Ammon's horn (tissue), 1 donor: ENCODE measurements around the gene C14orf93.

Experiments
- DNase-seq: peaks from one replicate; pipeline ENCODE4 v3.0.0-alpha.2; 2016; ENCODE audit warnings: low spot score

C14orf93 gene, protein sequence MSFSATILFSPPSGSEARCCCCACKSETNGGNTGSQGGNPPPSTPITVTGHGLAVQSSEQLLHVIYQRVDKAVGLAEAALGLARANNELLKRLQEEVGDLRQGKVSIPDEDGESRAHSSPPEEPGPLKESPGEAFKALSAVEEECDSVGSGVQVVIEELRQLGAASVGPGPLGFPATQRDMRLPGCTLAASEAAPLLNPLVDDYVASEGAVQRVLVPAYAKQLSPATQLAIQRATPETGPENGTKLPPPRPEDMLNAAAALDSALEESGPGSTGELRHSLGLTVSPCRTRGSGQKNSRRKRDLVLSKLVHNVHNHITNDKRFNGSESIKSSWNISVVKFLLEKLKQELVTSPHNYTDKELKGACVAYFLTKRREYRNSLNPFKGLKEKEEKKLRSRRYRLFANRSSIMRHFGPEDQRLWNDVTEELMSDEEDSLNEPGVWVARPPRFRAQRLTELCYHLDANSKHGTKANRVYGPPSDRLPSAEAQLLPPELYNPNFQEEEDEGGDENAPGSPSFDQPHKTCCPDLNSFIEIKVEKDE

DNA sequence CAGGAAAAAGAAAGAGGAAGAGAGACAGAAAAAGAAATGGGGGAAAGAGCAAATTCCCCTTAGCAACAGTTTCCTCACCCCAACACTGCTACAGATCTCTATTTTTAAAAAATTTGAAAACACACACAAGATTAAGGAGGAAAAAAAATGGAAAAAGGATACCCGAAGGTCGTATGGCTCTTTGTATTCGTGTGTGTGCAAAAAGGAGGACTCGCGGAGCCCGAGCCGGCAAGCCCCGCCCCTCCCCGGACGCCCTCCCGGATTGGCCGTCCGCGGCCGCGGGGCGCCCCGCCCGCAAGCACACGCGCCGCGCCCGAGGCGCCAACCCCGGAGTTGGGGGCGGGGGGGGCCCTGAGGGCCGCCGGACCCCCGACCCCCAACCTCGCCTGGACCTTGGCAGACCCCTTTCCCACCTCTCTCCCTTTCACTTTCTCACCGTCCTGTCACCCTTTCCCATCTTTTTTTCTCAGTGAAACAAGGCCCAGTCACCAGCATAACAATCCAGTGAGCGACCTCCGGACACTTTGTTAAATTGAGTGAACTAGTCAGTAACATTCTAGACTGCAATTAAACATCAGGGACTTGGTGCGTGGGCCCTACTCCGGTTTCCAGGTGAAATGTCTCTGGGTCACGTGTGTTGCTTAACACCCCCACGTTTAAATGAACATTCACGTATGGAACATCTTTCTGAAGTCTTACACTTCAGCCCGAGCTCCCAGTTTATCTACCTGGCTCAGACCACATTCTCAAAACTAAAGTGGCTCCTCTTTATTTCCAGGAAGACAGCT lies at the start of gene C14orf93:
Gene C14orf93 (minus strand): TSS at position 205 of the 788 bp plus-strand sequence. CDS start 11,120 bp downstream, outside the sequence.
- peak; percentile 76 for DNase-seq

DNA sequence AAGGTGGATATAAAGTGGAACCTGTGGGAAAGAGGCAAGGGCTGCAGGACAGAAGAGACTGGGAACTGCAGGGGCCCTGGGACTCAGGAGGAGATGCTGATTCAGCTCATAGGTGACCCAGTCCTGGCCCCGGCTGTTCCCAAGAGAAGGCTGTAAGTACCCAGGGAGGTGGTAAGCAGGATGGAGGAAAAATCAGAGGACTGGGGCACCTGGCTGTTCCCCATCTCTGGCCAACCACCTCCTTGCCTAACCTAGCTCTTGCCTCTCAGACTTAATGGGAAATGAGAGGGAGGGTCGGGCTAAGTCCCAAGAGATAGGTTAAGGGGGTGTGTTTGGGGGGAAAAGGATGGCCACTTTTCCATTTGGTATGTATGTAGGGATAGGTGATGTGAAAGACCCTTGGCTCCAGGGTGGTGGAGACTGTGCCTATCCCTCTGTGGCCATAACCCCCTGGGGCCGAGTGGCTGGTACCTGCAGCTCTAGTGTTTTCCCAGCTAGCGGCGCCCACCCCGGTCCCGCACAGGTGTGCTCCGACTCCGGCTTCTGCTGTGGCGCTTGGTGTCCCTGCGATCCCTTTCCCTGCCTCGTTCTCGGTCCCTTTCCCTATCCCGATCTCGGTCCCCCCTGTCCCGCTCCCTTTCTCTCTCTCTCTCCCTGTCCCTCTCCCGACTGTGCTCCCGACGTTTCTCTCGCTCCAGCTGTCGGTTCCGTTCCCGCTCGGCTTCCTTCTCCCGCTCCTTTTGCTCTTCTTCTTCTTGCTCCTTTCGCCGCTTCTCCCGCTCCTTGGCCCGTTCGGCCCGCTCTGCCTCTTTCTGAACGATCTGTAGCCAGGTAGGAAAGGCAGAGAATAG lies 48.9 kb upstream of the C14orf93 start:
- no peak for DNase-seq

DNA sequence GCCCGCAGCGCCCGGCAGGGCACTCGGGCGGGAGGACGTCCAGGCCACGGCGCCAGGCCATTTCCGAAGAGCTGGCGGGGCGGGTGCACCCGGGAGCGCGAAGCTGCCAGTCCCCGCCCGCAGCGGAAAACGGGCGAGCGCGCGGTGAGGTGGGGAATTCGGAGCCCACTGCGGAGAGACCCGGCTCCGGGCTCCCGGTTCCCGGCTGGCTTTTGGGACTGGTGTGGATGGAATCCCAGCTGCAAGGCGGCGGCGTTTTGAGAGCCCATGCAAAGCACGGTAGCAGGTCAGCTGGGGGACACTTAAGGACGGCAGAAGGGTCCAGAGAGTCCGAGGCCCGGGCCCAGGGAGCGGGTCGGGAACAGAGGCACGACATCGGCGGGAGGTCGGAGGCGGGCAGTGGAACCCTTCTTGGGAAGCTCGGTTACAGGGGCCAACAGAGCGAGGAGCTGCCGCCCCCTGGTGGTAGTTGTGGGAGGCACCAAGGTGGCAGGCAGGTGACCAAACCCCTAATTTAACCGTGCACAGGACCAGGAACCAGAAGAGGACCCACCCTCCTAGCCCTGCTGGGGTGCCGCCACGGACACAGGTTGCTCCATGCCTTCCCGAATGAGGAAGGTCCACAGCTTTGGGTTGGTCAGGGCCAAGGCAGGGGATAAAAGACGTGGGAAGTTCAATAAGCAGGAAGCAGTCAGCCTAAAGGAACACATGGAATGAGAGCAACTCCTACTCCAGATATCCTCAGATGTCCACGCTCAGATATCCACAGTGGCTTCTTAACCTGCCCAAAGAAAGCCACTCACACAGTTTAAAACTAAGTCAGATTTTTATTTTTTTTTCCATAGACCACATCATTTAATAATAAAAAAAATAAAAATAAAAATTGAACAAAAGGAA lies 48.1 kb upstream of the C14orf93 start:
- DNase-seq = peak; percentile 90

DNA sequence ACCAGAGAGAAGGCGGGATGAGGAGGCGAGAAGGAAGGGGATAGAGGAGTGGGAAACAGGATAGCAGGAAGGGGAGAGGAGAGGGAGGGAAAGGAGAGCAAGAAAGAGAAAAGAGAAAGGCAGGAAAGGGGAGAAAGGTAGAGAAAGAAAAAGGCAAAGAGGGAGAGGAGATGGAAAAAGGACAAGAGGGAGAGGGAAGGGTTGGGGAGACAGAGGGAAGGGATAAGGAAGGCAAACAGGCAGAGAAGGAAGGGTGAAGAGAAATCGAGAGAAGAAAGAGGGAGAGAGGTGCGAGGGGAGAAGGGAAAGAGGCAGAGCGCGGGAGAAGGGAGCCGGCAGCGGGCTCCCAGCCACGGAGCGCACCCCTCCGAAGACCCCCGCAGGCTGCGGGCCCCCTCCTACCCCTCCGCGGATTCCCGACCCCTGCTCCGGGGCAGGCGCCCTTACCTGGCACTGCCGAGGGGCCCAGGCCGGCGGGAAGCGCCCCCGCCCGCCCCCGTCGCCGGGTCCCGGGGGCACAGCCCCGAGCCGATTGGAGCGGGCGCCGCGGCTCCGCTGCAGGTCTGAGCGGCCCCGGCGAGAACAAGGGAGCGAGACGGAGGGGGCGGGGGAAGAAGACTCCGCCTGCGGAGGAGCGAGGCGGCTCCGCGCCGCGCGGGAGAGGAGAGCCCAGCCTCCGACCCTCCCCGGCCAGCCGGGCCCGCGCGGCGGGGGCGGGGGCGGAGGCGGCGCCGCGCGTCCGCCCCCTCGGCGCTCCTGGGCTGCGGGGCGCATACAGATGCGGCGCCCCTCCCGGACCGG lies 47.2 kb upstream of the C14orf93 start, which contains the start of gene CDH24:
Gene CDH24 (minus strand): TSS at position 565 of the 801 bp plus-strand sequence. CDS start 1,787 bp downstream, outside the sequence.
- DNase-seq = peak; percentile 69

DNA sequence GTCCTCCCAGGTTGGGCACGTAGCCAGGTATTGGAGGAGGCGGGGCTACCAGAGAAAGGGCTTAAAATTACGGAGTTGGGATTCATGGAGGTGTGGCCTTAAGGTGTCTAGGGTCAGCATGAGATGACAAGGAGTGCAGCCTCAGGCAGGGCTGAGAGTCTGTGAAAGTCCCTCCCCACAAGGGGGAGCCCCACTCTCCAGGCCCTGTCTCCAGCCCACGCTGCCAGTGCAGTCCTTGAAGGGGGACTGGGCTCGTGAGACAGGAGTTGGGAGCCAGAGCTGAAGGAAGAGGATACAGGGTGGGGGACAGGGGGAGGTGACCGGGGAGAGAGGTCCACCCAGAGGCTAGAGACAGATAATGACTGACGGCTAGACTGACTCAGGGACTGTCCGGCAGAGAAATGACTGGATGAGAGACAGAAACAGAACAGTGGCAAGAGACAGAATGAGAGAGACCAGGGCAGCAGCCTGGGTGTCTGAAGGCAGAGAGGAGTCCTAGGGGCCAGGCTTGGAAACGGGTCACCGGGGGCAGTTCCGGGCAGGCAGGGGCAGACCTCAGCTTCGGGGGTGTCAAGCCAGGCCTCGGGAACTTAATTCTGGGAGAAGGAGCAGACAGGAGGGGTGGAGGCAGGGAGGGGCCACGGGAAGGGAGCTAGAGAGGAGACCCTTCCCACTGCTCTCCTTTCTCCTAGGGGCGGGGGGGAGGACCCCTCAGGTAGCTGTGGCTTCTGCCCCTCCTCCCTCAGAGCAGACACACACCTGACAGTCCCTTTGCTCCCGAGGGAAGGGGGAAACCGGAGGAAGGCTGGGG lies 46.4 kb upstream of the C14orf93 start:
- DNase-seq = peak; percentile 69

DNA sequence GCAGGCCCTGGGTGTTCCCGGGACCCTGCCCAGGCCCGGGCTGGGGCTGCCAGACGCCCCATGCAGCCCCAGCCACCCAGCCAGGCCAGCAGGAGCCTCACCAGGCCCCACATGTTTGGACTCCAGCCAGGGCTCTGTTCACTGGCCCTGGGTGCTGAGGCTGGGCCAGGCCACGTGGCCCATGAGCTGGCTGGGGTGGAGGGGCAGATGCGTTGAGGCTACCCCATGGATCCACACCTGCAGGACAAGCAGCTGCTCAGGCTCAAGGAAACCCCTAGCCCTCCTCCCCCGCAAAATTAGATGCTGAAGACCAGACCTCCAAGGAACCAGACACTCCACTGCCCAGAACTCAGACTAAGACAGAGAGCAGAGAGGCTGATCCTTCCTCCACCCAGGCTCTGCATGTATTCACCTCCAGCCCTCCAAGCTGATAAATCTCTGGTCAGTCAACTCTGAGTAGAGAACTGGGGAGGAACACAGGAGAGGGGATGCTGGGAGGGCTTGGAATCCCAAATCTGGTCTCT lies 45.7 kb upstream of the C14orf93 start:
- no peak for DNase-seq

DNA sequence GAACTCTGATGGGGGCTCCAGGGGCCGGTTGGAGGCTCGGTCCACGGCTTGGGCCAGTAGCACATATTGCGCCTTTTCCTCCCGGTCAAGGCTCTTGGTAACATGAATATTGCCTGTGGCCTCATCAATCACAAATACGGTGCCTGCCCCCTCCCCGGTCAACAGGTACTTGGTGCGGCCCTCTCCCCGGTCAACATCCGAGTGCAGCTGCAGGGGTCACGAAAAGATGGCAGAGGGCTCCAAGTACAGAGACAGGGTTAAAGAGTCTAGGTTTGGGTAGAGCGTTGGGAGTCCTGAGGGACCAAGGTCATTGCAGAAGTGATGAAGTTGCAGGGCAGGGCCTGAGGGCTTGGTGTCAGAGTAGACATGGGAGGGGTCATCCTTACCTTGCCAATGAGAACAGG lies 45.2 kb upstream of the C14orf93 start:
- no peak for DNase-seq

DNA sequence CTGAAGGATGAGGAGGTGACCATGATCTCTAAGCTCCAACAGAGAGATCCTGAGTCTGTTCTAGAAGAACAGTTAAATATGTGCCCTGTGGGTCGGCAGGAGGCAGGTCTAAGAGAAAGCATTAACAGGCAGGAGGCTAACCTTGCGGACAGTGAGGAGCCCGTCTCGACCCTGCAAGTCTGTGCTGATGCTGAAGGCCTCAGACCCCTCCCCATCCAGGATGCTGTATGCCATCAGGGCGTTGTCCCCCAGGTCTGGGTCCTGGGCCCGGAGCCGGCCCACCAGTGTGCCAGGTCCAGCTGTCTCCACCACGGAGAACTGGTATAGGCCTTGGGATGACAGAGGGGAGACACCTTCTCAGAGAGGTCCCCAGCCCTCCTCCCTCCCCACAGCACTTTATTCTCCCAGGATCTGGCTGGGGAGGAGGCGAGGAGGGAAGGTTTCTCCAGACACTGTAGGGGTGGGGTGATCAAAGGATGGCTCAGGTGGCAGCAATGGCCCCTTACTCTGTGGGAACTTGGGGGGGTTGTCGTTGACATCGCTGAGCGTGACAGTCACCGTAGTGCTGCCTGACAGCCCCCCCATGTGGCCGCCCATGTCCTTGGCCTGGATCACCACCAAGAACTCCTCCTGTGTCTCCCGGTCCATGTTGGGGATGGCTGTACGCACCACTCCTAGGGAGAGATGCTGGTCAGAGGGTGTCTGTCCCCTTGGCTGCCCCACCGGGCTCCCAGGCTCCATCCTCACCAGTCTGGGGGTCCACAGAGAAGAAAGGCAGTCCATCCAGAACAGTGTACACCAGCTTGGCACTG lies 44.3 kb upstream of the C14orf93 start:
- DNase-seq = no peak

DNA sequence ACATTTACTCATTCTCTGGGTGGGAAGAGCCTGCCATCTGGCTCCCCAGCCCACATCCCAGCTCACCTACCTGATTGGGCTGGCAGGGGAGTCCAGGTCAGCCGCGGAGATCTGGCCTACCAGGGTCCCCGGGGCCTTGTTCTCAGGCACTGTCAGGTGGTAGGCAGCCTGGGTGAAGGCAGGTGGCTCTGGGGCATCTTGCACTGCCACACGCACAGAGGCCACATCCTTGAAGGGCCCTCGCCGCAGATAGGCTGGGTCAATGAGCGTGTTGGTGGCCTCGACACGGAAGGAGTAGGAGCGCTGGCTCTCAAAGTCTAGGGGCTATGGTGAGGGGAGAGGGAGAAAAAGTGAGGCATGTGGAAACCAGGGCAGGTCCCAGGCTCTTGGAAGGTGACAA lies 43.5 kb upstream of the C14orf93 start:
- no peak for DNase-seq

DNA sequence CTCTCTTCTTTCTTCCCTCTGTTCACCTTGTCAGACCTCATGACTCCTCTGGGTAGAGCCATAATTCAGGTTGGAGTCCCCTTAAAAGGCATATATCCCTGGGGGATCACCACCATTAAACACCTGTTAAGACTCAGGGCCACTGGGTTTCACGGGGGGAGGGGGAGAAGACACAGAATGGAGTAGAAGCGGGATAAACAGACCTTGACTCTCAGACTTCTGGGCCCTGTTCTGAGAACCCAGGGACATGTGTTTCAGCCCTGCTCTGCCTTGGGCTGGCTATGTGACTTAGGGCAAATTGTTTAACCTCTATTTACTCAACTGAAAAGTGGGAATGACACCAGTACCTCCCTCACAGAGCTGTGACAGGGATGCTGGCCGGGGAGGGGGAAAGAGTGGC lies 42.7 kb upstream of the C14orf93 start:
- no peak for DNase-seq

DNA sequence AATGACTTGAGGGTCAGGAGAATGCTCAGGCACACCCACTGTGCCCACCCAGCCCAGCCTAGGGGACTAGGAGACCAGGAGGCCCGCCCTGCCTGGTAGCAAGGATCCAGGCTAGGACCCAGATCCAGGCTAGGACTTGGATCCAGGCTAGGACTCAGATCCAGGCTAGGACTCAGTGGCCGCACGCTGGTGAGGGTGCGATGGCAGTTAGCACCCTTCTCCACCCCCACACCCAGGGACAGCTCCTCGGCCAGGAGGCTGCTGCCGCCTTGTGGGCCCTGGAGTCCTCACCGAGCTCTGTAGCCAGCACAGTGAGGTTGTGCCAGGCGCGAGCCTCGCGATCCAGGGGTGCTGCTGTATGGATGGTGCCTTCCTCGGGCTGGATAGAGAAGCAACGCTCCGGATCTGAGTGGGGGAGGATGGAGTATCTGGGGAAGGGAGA lies 42.3 kb upstream of the C14orf93 start:
- peak; percentile 65 for DNase-seq

DNA sequence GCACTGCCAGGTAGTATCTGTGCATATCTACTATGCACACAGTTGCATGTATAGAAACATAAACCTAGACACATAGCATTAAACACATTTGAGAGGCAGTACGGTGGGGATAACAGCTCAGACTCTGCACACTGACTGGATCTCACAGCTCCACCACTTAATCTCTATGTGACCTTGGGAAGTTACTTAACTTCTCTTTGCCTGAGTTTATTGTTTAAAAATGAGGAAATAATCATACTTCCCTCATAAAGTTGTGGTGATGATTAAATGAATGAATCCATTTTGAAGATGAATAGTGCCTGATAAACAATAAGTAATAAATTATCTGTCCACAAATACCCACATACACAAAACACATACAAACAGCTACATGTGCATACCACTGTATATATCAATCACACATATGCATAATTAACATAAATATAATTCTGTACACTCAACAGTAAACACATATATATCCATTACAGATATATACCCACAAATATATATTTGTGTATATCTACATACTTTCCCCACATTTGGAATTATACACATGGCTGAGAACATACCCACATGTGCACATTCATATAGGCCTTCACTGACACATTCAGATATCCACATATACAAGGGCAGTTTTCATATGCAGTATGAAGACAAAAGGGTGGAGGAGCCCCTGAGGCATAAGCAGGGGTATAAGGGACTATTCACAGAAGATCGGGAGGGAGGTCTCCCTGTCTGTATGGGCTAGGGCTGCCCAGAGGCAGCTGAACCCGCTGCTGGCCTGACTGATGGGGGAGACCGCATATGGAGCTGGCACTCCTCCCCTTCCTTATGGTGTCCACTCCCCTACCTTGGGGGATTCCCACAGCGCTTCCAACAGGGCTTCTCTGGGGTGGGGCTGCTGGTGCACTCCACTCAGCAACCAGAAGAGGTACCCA lies 41.5 kb upstream of the C14orf93 start:
- DNase-seq = no peak

DNA sequence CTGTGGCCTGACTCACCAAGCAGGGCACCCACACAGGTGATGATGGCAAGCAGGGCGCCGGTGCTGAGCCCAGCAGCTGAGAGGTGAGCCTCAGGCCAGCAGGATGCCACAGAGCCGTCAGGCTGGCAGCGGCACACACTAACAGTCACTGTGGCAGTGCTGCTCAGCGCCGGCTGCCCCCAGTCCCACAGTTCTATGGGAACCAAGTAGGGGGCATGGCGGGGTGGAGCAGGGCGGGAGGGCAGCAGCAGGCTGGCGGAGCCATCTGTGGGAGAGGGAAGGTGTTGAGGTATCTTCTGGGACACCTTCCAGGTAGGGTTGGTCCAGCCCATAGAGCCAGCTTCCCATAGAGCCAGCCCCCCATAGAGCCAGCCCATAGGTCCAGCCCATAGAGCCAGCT lies 39.1 kb upstream of the C14orf93 start:
- no peak for DNase-seq

DNA sequence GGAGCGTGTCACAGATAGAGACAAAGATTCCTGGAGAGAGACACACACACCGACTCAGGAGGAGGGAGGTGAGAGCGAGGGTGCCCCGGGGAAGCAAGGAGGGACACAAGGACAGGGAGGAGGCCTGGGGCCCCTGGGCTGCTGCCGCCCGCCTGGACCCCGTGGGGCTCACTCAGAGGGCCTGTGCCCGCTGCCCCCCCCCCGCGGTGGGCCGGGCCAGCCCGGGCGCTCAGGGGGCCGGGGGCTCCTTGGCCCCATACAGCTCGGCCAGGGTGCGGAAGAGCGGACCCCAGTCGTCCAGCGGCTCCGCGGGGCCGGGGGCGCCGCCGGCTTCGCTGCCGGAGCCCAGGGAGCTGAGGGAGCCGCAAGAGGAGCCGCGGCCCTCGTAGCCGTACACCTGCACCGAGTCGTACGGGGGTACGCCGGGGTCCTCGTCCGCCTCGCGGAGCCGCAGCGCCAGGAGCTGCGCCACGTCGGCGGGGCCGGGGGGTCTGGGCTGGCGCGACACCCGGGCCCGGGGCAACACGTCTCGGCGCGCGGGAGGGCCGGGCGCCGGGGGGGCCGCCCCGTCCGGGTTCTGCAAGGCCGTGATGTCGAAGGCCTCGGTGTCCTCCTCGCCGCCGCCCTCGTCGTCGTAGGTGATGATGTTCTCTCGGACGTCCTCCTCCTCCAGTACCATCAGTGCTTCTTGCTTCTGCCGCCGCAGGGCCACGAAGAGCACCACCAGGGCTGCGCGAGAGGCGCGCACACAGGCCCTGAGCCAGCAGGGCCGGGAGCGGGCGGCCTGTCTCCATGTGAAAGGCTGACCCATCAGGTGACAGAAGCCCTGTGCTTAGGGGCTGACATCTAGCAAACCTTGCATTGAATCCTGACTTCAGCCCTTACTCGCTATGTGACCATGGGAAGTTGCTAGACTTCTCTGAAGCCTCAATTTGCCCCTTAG lies 38.1 kb upstream of the C14orf93 start:
- DNase-seq = no peak

DNA sequence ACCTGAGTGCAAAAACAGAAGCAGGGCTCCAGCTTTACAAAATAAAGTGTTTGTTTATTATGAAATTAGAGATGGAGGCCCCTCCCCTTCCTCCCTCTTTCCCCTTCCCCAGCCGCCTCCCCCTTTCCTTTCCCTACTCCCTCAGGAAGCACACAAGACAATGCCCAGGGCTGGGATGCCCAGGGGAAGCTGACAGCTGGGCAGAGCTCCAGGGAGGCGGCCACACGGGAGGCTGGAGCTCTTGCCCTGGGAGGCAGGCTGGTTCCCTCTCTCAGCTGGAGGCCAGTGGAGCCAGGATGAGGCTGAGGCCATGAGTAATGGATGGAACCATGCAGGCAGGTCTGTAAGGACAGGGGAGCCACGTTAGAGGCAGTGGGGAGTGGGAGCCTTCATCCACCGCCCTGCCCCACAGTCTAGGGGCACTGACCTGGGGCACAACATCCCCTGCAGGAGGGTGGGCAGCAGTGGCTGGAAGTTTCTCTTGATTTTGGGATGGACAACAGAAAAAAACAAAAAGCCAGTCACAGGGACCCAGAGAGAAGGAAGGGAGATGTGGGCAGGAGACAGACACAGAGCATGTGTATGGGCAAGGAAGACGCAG lies 37.2 kb upstream of the C14orf93 start:
- DNase-seq = no peak
